ENCODE results near the gene PLLP.

GRCh38 chr16:57310801-57311200 is 26.3 kb upstream of the PLLP start:
- TF ChIP-seq ZFP3 (CRISPR knock-in tag; IDR thresholded peaks at IDR 0.05): no peak
- TF ChIP-seq SNAI2 (CRISPR knock-in tag; IDR thresholded peaks at IDR 0.05): no peak
- TF ChIP-seq CREB5 (CRISPR knock-in tag; IDR thresholded peaks at IDR 0.05; ENCODE audit: low read depth): no peak
- no peak for TF ChIP-seq ISL1 (CRISPR knock-in tag; IDR thresholded peaks at IDR 0.05)
- no peak for TF ChIP-seq PATZ1 (CRISPR knock-in tag; IDR thresholded peaks at IDR 0.05; ENCODE audit: borderline replicate concordance)
- TF ChIP-seq POU6F1 (CRISPR knock-in tag; IDR thresholded peaks at IDR 0.05; ENCODE audit: borderline replicate concordance, low read depth): no peak
- TF ChIP-seq ZC3H10 (CRISPR knock-in tag; IDR thresholded peaks at IDR 0.05): no peak
- no peak for TF ChIP-seq ARNTL (CRISPR knock-in tag; IDR thresholded peaks at IDR 0.05; ENCODE audit: borderline replicate concordance, low read depth)
- TF ChIP-seq RARB (CRISPR knock-in tag; IDR thresholded peaks at IDR 0.05): no peak
- no peak for TF ChIP-seq ZNF70 (CRISPR knock-in tag; IDR thresholded peaks at IDR 0.05)
- no peak for TF ChIP-seq ZFP30 (CRISPR knock-in tag; IDR thresholded peaks at IDR 0.05)
- no peak for TF ChIP-seq TOX (CRISPR knock-in tag; IDR thresholded peaks at IDR 0.05; ENCODE audit: borderline replicate concordance)

All from SK-N-SH treated with all-trans-retinoic acid at 6 μM for 48 hours (cell line).